Measurements from ENCODE around the gene KAT5.
"Not testable (repeated sequence)": the region's sequence is repeated elsewhere in the genome, so short reads cannot be mapped to it uniquely, and the experiment has no call there.

The KAT5 gene

DNA sequence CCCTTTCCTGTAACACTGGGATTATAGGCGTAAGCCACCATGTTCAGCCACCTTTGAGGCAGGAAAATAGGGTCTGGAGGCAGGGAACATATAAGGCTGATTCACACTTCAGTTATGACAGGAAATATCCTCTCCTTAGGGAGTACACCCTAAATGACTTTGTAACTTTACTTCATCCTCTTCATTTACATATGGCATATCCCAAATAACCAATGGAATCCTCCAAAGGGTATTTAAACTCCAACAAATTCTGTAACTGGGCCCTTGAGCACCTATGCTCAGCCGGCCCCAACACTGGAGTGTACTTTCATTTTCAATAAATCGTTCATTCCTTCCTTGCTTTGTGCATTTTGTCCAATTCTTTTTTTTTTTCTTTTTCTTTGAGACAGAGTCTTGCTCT lies 1.6 kb upstream of the KAT5 start:
- no peak for DNase-seq

DNA sequence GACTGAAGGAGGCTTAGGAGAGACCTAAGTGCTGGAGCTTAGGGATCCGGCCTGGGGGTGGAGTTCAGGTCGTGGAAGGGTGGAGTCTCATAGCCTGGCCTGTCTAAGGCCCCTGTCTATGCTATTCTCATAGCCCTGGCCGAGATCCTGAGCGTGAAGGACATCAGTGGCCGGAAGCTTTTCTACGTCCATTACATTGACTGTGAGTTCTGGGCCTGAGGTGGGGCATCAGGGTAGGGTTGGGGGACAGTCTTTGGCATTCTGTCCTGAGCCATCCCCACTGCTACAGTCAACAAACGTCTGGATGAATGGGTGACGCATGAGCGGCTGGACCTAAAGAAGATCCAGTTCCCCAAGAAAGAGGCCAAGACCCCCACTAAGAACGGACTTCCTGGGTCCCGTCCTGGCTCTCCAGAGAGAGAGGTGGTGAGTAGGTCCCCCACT lies 603 bp downstream of the KAT5 start:
- DNase-seq = no peak

GRCh38 chr11:65713212-65713969 lies 1.3 kb downstream of the KAT5 start:
- DNase-seq = no peak

DNA sequence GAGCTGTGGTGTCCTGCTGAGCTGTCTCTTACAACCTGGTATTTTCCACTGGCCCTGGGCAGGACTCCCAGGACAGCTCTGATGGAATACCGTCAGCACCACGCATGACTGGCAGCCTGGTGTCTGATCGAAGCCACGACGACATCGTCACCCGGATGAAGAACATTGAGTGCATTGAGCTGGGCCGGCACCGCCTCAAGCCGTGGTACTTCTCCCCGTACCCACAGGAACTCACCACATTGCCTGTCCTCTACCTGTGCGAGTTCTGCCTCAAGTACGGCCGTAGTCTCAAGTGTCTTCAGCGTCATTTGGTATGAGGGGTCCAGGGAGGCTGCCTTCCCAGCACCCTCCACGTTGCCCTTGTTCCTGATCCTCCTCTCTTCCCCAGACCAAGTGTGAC lies 2.4 kb downstream of the KAT5 start:
- no peak for DNase-seq

- DNase-seq = no peak
Observed at GRCh38 chr11:65716302-65716701, 4.2 kb downstream of the KAT5 start.

GRCh38 chr11:65716774-65717405 lies 4.8 kb downstream of the KAT5 start:
- no peak for DNase-seq

DNA sequence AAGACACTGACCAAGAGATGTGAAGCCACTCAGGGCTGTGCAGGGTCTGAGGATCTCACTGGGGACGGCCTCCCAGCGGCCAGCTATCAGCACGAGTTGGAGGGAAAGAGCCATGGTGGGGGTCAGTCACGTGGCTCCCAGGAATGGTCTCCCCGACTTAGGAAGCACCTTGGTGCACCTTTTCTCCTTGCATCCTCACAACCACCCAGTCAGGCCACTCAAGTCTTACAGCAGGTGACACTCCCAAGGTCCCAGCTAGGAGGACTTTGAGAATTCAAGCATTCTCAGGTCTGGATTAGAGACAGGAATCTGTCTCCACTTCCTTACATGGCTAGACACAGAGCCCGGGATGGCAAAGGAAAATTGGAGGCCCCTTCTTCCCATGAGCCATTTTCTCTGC lies 5.9 kb downstream of the KAT5 start:
- DNase-seq = no peak

DNA sequence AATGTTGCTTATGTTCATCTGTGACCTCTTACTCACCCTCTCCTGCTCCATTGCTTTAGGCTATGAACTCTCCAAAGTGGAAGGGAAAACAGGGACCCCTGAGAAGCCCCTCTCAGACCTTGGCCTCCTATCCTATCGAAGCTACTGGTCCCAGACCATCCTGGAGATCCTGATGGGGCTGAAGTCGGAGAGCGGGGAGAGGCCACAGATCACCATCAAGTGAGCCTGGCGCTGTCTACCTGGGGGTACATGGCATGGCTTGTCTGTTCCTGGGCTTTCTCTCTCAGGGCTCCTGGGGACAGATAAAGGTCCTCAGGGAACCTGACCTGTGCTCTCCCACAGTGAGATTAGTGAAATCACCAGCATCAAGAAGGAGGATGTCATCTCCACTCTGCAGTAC lies 6.5 kb downstream of the KAT5 start:
- DNase-seq = no peak

GRCh38 chr11:65718964-65719492 lies 7.0 kb downstream of the KAT5 start:
- DNase-seq = no peak

DNA sequence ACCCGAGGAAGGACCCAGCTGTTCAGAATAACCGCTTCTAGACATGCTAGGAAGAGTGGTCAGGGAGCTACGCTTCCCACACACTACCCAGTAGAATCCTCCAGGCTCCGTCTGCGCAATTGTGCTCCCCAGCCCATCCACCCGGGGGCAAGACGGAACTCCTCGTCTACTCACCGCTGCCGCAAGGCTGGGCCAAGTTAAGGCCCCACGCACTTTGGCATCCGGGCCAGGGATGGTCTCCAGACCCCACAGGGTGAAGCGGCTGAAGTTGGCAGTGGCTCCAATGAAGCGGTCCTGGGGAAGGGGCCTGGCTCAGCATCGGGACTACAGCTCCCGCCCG lies 7.8 kb downstream of the KAT5 start:
- DNase-seq = no peak

GRCh38 chr11:65720211-65720934 lies 8.3 kb downstream of the KAT5 start, which contains the start of gene RNASEH2C:
TSS of gene RNASEH2C (minus strand) at chr11:65720798. CDS start at chr11:65720758, 40 bp downstream.
- peak; percentile 83 for DNase-seq

DNA sequence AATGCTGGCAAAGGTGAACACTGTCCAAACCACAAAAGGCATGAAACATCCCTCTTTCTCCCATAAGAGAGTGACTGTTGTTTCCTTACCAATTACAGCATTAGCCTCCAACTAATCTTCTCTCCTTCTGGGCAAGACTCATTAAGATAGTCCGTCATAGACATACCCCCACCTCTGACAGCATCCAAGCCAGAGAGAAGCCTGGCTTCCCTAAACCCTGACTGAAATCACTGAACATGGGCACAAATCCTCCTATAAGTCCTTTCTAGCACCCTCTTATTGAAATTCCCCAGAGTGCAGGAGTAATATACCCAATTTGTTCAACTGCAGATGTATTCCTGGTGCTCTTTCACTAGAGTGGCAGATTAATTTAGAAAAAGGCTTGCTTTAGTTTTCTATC lies 10.2 kb downstream of the KAT5 start:
- DNase-seq = no peak

GRCh38 chr11:65726660-65727059 lies 14.6 kb downstream of the KAT5 start:
- no peak for DNase-seq

DNA sequence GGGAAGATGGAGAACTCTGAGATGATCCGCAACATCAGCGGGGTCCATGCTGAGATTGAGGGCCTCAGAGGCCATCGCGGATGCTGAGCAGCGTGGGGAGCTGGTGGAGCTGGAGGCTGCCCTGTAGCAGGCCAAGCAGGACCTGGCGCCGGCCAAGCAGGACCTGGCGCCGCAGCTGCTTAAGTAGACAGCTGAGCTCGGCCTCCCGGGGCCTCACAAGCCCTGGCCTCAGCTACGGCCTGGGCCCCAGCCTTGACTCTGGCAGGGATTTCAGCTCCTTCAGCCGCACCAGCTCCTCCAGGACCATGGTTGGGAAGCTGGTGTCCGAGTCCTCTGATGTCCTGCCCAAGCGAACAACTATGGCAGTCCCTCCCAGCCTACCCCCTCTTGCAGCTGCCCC lies 15.8 kb downstream of the KAT5 start:
- DNase-seq = no peak

DNA sequence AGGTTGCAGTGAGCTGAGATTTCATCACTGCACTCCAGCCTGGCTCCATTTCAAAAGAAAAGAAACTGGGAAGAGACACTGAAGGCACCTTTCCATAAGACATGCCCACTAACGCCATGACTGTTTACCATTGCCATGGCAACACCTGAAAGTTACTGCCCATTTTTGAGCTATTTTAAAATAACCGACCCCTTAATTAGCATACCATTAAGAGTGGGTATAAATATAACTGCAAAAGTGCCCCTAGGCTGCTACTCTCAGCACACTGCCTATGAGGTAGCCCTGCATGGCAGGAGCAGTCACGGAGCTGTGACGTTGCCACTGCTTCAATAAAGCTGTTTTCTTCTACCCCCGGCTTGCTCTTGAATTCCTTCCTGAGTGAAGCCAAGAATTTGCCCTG lies 18.4 kb downstream of the KAT5 start:
- no peak for DNase-seq

- DNase-seq = not testable (repeated sequence)
Observed at GRCh38 chr11:65735111-65735510, 23.1 kb downstream of the KAT5 start.

GRCh38 chr11:65736810-65737209 lies 24.8 kb downstream of the KAT5 start:
- no peak for DNase-seq

DNA sequence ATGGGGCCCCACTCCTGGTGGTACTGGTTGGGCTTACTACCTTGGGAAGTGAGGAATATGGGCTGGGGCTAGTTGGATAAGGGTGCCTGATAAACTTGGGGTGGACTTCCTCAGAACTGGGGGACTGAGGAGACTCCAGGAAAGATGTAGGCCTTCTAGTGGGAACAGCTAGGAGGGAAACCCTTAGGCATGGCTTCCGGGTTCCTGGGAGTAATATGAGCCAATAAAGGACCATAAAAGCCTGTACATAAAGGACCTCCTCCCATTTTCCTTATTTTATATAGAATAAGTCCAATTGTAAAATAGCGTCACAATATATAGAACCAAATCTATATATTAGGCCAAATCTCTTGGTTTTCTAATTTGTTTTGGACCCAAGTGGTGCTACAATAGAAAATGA lies 27.0 kb downstream of the KAT5 start:
- no peak for DNase-seq

- DNase-seq = no peak
Observed at GRCh38 chr11:65741185-65741584, 29.1 kb downstream of the KAT5 start.

GRCh38 chr11:65742353-65742752 lies 30.3 kb downstream of the KAT5 start:
- no peak for DNase-seq

DNA sequence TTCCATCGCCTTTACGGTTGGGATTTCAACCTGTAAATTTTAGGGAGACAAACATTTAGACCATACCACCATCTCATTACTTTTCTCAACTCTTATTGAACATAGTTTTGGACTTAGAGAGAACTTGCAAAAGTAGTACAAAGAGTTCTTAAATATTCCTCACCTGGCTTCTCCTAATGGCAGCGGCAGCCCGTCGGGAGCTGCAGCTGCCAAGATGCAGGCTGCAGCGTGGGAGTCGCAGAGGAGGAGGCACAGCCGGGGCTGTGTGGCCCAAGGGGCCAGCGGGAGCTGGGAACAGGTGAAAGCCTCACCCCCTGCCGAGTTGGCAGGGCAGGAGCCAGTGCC lies 31.6 kb downstream of the KAT5 start:
- DNase-seq = no peak

- DNase-seq = peak; percentile 81
Observed at GRCh38 chr11:65744026-65744698, 32.1 kb downstream of the KAT5 start.

DNA sequence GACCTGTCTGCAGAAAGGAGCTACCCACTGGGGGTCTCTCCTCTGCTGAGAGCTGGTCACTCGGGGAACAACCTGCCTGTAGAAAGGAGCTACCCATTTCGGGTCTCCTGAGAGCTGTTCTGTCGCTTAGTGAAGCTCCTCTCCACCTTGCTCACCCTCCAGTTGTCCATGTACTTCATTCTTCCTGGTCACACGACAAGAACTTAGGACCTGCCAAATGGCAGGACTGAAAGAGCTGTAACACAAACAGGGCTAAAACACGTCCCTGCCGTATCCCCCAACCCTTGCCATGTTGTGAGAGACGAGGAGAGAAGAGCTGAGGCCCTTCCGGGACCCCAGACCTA lies 32.6 kb downstream of the KAT5 start:
- no peak for DNase-seq

DNA sequence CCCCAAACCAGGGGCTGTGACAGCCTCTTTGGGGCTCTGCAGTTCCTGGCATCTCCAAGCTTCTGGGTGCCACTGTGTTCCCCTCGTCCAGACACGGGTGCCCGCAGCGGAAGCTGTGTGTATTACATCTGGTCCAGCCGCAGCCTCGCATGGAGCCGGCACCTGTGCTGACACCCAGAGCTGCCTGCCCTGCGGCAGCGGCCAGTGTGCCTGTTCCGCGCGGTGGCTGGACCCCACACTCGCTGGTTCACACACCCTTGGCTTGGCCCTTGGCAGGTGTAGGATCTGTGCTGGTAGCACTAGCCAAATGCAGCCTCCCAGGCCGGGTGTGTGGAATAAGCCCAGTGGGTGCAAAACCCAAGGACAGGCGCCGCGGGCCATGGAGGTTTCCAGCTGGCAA lies 33.0 kb downstream of the KAT5 start:
- peak; percentile 48 for DNase-seq
